K562 (cell line): ENCODE measurements around the gene SETD7. TPM values are rescaled to one million over a fixed set of nuclear protein-coding genes. Genes with fewer than 3 reads are reported as not detected.

Experiments used
- ATAC-seq: fragments of 200-7000 bp; cut with Tn5 transposase; 3 replicates; pipeline ENCODE4 v1.9.1; 2020; ENCODE audit warnings: moderate library complexity
- BruUV-seq: library from RNA; stranded (reverse); fragments of 400-500 nt; replicated peaks from 2 replicates; lab custom pipeline; 2021; lab: Mats Ljungman, UMichigan
- CTCF ChIA-PET: fragments of 300-600 bp; formaldehyde crosslinking; extraction: SDS; loops from one replicate; lab custom pipeline; 2021; ENCODE audit warnings: low intra/inter-chr PET ratio; lab: Yijun Ruan, JAX
- POLR2A ChIA-PET: fragments of 300-600, 350-650 bp; sonication (Branson Sonifier 250); formaldehyde crosslinking; extraction: SDS; loops from one replicate; lab custom pipeline; 2021; ENCODE audit warnings: antibody characterized with exemption, inconsistent platforms; lab: Yijun Ruan, JAX
- DNase-seq, 4 experiments: peaks; one replicate each; pipeline versions ENCODE4 v3.0.0 to v3.0.0-alpha.2; 2011 to 2018; ENCODE audit warnings: low spot score in 3 of 4, mixed read lengths in 3 of 4; ENCODE audit errors: extremely low read depth in 1 of 4
- FAIRE-seq: peaks from 2 replicates; lab custom pipeline; 2011; peaks lifted over from hg19 to GRCh38; lab: Jason Lieb, UNC
- H2AFZ ChIP-seq: 2 replicates; pipeline ENCODE4 v1.6.0; 2011; ENCODE audit warnings: low read depth, low read length, control low read depth, inconsistent platforms
- H3K27ac ChIP-seq: fragments of 200-600 bp; 3 replicates; pipeline ENCODE4 v1.8.0; 2011; ENCODE audit warnings: low read depth, mild to moderate bottlenecking, control low read depth, inconsistent platforms, low read length, moderate library complexity, mixed read lengths; ENCODE audit errors: extremely low read depth
- H3K27me3 ChIP-seq, 2 experiments: fragments of 300-600 bp in 1 of 2; 2 replicates in 1 of 2; 3 replicates in 1 of 2; pipeline versions ENCODE4 v1.6.0 to v1.8.0; 2011; ENCODE audit warnings: inconsistent platforms in 2 of 2, low read length in 2 of 2, mild to moderate bottlenecking in 1 of 2, mixed read lengths in 1 of 2, moderate library complexity in 1 of 2; ENCODE audit not compliant: control insufficient read depth in 2 of 2, insufficient read depth in 2 of 2
- H3K36me3 ChIP-seq: fragments of 300-600 bp; 3 replicates; pipeline ENCODE4 v1.8.0; 2011; ENCODE audit warnings: mild to moderate bottlenecking, low read length, inconsistent platforms; ENCODE audit not compliant: control insufficient read depth, insufficient read depth
- H3K4me1 ChIP-seq, 2 experiments: fragments of 200-600 bp in 1 of 2; replicated peaks in 1 of 2; 2 replicates in 1 of 2; 3 replicates in 1 of 2; pipeline versions ENCODE4 v1.5.1 to v1.8.0; 2011; ENCODE audit warnings: inconsistent platforms in 2 of 2, low read length in 2 of 2, mild to moderate bottlenecking in 1 of 2, mixed read lengths in 1 of 2, moderate library complexity in 1 of 2; ENCODE audit not compliant: control insufficient read depth in 2 of 2, insufficient read depth in 2 of 2
- H3K4me2 ChIP-seq: 2 replicates; pipeline ENCODE4 v1.6.1; 2011; ENCODE audit warnings: low read length, control low read depth, inconsistent platforms, mixed read lengths; ENCODE audit not compliant: insufficient read depth
- H3K4me3 ChIP-seq: fragments of 200-600 bp; sonication (generic), shearing (Covaris generic); 2 replicates; pipeline ENCODE4 v1.5.1; 2016; ENCODE audit warnings: control low read depth, inconsistent platforms
- H3K79me2 ChIP-seq: fragments of 200-600 bp; 3 replicates; pipeline ENCODE4 v1.8.0; 2011; ENCODE audit warnings: low read length, inconsistent platforms; ENCODE audit not compliant: control insufficient read depth, insufficient read depth
- H3K9ac ChIP-seq, 2 experiments: 2 replicates each; pipeline versions ENCODE4 v1.6.0 to v1.6.1; 2011; ENCODE audit warnings: low read depth in 2 of 2, low read length in 2 of 2, control low read depth in 1 of 2, inconsistent platforms in 1 of 2, mild to moderate bottlenecking in 1 of 2, mixed read lengths in 1 of 2; ENCODE audit not compliant: insufficient read depth in 1 of 2
- H3K9me1 ChIP-seq: one replicate; pipeline ENCODE4 v1.6.0; 2011; ENCODE audit warnings: inconsistent platforms, mild to moderate bottlenecking, low read length, moderate library complexity; ENCODE audit not compliant: control insufficient read depth, insufficient read depth
- H3K9me3 ChIP-seq: replicated peaks from 2 replicates; pipeline ENCODE4 v1.5.1; 2011; ENCODE audit warnings: low read depth, low read length, inconsistent platforms; ENCODE audit not compliant: control insufficient read depth, insufficient read depth
- H4K20me1 ChIP-seq: replicated peaks from 2 replicates; pipeline ENCODE4 v1.6.1; 2011; ENCODE audit warnings: low read length, inconsistent platforms, mixed read lengths; ENCODE audit not compliant: control insufficient read depth, insufficient read depth
- CBFA2T2 ChIP-seq: fragments of 450-650 bp; conservative IDR thresholded peaks from 2 replicates; pipeline ENCODE4 v1.6.1; 2017; ENCODE audit warnings: mild to moderate bottlenecking
- CEBPG ChIP-seq, 3 experiments: fragments of 200-800 bp in 1 of 3; sonication (Bioruptor generic) in 1 of 3; sonication (generic) in 1 of 3; formaldehyde crosslinking in 1 of 3; IDR thresholded peaks in 2 of 3; conservative IDR thresholded peaks in 1 of 3; 2 replicates each; pipeline versions ENCODE4 v1.6.1 to v1.8.0; 2016 to 2022; ENCODE audit warnings: missing compliant biosample characterization in 2 of 3, missing genetic modification characterization in 2 of 3, mild to moderate bottlenecking in 1 of 3, missing genetic modification reagents in 1 of 3
- HINFP ChIP-seq: fragments of 450-650 bp; conservative IDR thresholded peaks from 2 replicates; pipeline ENCODE4 v1.6.1; 2016; ENCODE audit warnings: missing genetic modification characterization, low read depth, mild to moderate bottlenecking, control low read depth, missing compliant biosample characterization
- NFXL1 ChIP-seq: fragments of 450-650 bp; formaldehyde crosslinking; IDR thresholded peaks from 2 replicates; pipeline ENCODE4 v1.4.0; 2021; ENCODE audit warnings: mild to moderate bottlenecking
- PATZ1 ChIP-seq: fragments of 250-450 bp; sonication (Bioruptor Pico); IDR thresholded peaks from 2 replicates; pipeline ENCODE4 v1.5.0; 2020; ENCODE audit warnings: mild to moderate bottlenecking, borderline replicate concordance
- SLC30A9 ChIP-seq: fragments of 250-450 bp; sonication (Bioruptor Pico); IDR thresholded peaks from 2 replicates; pipeline ENCODE4 v1.8.0; 2022; ENCODE audit warnings: mild to moderate bottlenecking, moderate library complexity
- ZNF124 ChIP-seq: sonication (generic); formaldehyde crosslinking; IDR thresholded peaks from 2 replicates; pipeline ENCODE4 v1.8.1; 2022; ENCODE audit warnings: missing genetic modification reagents
- ZSCAN32 ChIP-seq: fragments of 450-650 bp; formaldehyde crosslinking; IDR thresholded peaks from 2 replicates; pipeline ENCODE4 v1.4.0; 2020; ENCODE audit warnings: mild to moderate bottlenecking, moderate library complexity
- WGBS: fragments of 100-300 bp; shearing (Covaris generic); methylation state at CpG from one replicate; pipeline ENCODE4 v1.1.6; 2016; ENCODE audit warnings: low coverage, mixed read lengths; ENCODE audit not compliant: insufficient coverage; ENCODE audit errors: missing lambda C conversion rate; 5-methylcytosine and 5-hydroxymethylcytosine counted together
- in situ Hi-C: fragments of 300-500 bp; cut with MboI; formaldehyde crosslinking; loops from 4 replicates; pipeline ENCODE4 v1.15.0; 2018; ENCODE audit warnings: inconsistent platforms, mixed read lengths
- intact Hi-C: fragments of 100-400 bp; cut with micrococcal nuclease; formaldehyde crosslinking; loops from 2 replicates; pipeline ENCODE4 v1.14.2; 2022
- polyA plus RNA-seq, 8 experiments: library from polyadenylated mRNA; depleted of rRNA in 4 of 8; stranded (reverse) in 5 of 8; unstranded in 3 of 8; fragments of >200 nt; fragmentation: Nextera tagmentation in 2 of 8; fragmentation: Illumina TruSeq in 1 of 8; extraction: Ambion mirVana in 2 of 8; extraction: Trizol in 1 of 8; gene quantifications; 2 replicates each; pipeline versions ENCODE4 v1.2.1 to v1.2.3, GENCODE V29; 2011 to 2014; ENCODE audit warnings: inconsistent platforms in 1 of 8, missing spikeins in 1 of 8
- total RNA-seq, 7 experiments: library from RNA; depleted of rRNA in 6 of 7; stranded (reverse); fragments of >200 nt in 6 of 7; fragmentation: Illumina TruSeq in 2 of 7; extraction: Trizol in 2 of 7; gene quantifications; 2 replicates each; pipeline versions ENCODE4 v1.2.1 to v1.2.3, GENCODE V29; 2011 to 2021; ENCODE audit warnings: low replicate concordance in 1 of 7

The SETD7 gene
- total and polyA plus RNA-seq, 9 of the 15 experiments (the other 6 are each of a cell fraction or from before 2014, with no cell fraction given): 0.37 to 2.4 (median 1.7) TPM

- TF ChIP-seq PATZ1 (CRISPR knock-in tag) (no peak), ZSCAN32 (CRISPR knock-in tag) (no peak), SLC30A9 (CRISPR knock-in tag) (no peak), CBFA2T2 (no peak)
Observed at GRCh38 chr4:139558235-139559088, 2.4 kb upstream of the SETD7 start (continued).

- H3K9ac ChIP-seq: no peak overlapping the region
Observed at GRCh38 chr4:139557556-139558110, 1.6 kb upstream of the SETD7 start.

More at GRCh38 chr4:139557556-139558110, 1.6 kb upstream of the SETD7 start:
- in situ Hi-C loops (no loop called here), intact Hi-C loops (no loop called here)
- H3K4me1 ChIP-seq: peaks cover 4 to 23% of the 10 kb centered on the region in 2 experiments; a peak in 3 of 5 replicates
- no TSS peak for BruUV-seq
- POLR2A ChIA-PET: interaction anchor here (0.8 to 1.0 kb wide), 3 partner anchors 8 to 39 kb away, joined by 3 read pairs; no protein-coding TSS in a partner anchor
- peak overlapping the region; percentile 78; the same call in 1 of the 2 replicates for H2AFZ ChIP-seq
- peaks cover 44 to 51% of the 10 kb centered on the region in 2 experiments for H3K27me3 ChIP-seq
- 0 out of 2 replicates have a peak, but pooled peaks cover 2% of the 10 kb centered on the region for H4K20me1 ChIP-seq
- no peaks in the 10 kb centered on the region for H3K79me2 ChIP-seq
- DNase-seq (no peak), ATAC-seq (peak; percentile 13), FAIRE-seq (no peak)
- H3K9me1 ChIP-seq: no peaks in the 10 kb centered on the region
- no peaks in the 10 kb centered on the region for H3K9me3 ChIP-seq
- CTCF ChIA-PET: no interaction called here
- 9% methylated on average over 3 of the region's 3 CpGs for WGBS
- H3K4me2 ChIP-seq: peak overlapping the region; percentile 61; the same call in 1 of the 2 replicates
- no peaks in the 10 kb centered on the region for H3K36me3 ChIP-seq
- TF ChIP-seq CEBPG (CRISPR knock-in tag; IDR thresholded peaks at IDR 0.05) (no peak), CEBPG (tag; conservative IDR thresholded peaks at IDR 0.05 in 1 of 2, IDR thresholded peaks at IDR 0.05 in 1 of 2) (0 out of 4 replicates have a peak, but pooled peaks of 1 of the 2 experiments have one; percentile 22), ZNF124 (CRISPR knock-in tag) (no peak), NFXL1 (CRISPR knock-in tag) (no peak), HINFP (tag) (no peak)
- H3K4me3 ChIP-seq: no peak overlapping the region
- no peak overlapping the region for H3K27ac ChIP-seq
